Caco-2 (cell line): ENCODE measurements around the gene KRCC1. TPM values are rescaled to one million over a fixed set of nuclear protein-coding genes. Genes with fewer than 3 reads are reported as not detected.

Experiments used
- BruUV-seq: library from RNA; stranded (reverse); fragments of 400-500 nt; replicated peaks from 2 replicates; lab custom pipeline; 2021; lab: Mats Ljungman, UMichigan
- CTCF ChIA-PET: fragments of 300-600 bp; sonication (Branson Sonifier 250); formaldehyde crosslinking; loops from one replicate; lab custom pipeline; 2022; ENCODE audit warnings: antibody characterized with exemption; lab: Charles Lee
- POLR2A ChIA-PET: fragments of 300-600 bp; sonication (Branson Sonifier 250); formaldehyde crosslinking; loops from one replicate; lab custom pipeline; 2022; ENCODE audit warnings: antibody characterized with exemption; lab: Charles Lee
- DNase-seq, 2 experiments: peaks; one replicate each; pipeline versions ENCODE4 v3.0.0 to v3.0.0-alpha.2; 2020 to 2022
- H3K27me3 ChIP-seq: replicated peaks from 2 replicates; pipeline ENCODE4 v1.6.0; 2011; ENCODE audit warnings: low read length; ENCODE audit not compliant: control insufficient read depth, insufficient read depth
- H3K36me3 ChIP-seq: 2 replicates; pipeline ENCODE4 v1.5.1; 2011; ENCODE audit warnings: low read length; ENCODE audit not compliant: control insufficient read depth, insufficient read depth
- H3K4me1 ChIP-seq: fragments of 250-450 bp; sonication (Bioruptor Pico); 2 replicates; pipeline ENCODE4 v1.5.1; 2020; ENCODE audit warnings: mild to moderate bottlenecking
- H3K4me3 ChIP-seq: 2 replicates; pipeline ENCODE4 v1.5.1; 2011; ENCODE audit warnings: low read depth, mild to moderate bottlenecking, control low read depth, low read length
- H3K9me3 ChIP-seq: fragments of 250-450 bp; sonication (Bioruptor Pico); 2 replicates; pipeline ENCODE4 v1.5.1; 2020; ENCODE audit warnings: mild to moderate bottlenecking, moderate library complexity
- H3K27ac Mint-ChIP-seq: one replicate; pipeline ENCODE4 v1.8.0; 2022; ENCODE audit warnings: mixed read lengths; ENCODE audit not compliant: unreplicated experiment
- H3K27me3 Mint-ChIP-seq: one replicate; pipeline ENCODE4 v1.8.0; 2022; ENCODE audit warnings: mixed read lengths; ENCODE audit not compliant: insufficient read depth, unreplicated experiment
- H3K36me3 Mint-ChIP-seq: one replicate; pipeline ENCODE4 v1.8.0; 2022; ENCODE audit warnings: mild to moderate bottlenecking, mixed read lengths; ENCODE audit not compliant: insufficient read depth, unreplicated experiment
- H3K4me1 Mint-ChIP-seq: one replicate; pipeline ENCODE4 v1.8.0; 2022; ENCODE audit warnings: low read depth, mixed read lengths; ENCODE audit not compliant: unreplicated experiment
- H3K4me3 Mint-ChIP-seq: one replicate; pipeline ENCODE4 v1.8.0; 2022; ENCODE audit warnings: mild to moderate bottlenecking, moderate library complexity, mixed read lengths; ENCODE audit not compliant: unreplicated experiment
- H3K9me3 Mint-ChIP-seq: one replicate; pipeline ENCODE4 v1.8.0; 2022; ENCODE audit warnings: mixed read lengths; ENCODE audit not compliant: unreplicated experiment
- intact Hi-C: fragments of 100-400 bp; cut with micrococcal nuclease; formaldehyde crosslinking; loops from one replicate; pipeline ENCODE4 v1.10.0; 2022; ENCODE audit not compliant: unreplicated experiment
- total RNA-seq: library from RNA; stranded (reverse); gene quantifications from 2 replicates; pipeline ENCODE4 v1.2.3, GENCODE V29; 2022
- TF ChIP-seq, protein P1 (sequence below), 2 experiments: fragments of 200-600 bp in 1 of 2; IDR thresholded peaks; 1 replicate in 1 of 2; 2 replicates in 1 of 2; pipeline versions ENCODE4 v1.5.1 to v1.8.0; 2011 to 2022; ENCODE audit warnings: antibody characterized with exemption in 1 of 2, control low read depth in 1 of 2, inconsistent platforms in 1 of 2, low read depth in 1 of 2, low read length in 1 of 2, mild to moderate bottlenecking in 1 of 2, moderate library complexity in 1 of 2; ENCODE audit not compliant: insufficient read depth in 1 of 2, severe bottlenecking in 1 of 2, unreplicated experiment in 1 of 2

Gene KRCC1
- total RNA-seq, 1 experiment from 2014 or later: 7.6 TPM

DNA sequence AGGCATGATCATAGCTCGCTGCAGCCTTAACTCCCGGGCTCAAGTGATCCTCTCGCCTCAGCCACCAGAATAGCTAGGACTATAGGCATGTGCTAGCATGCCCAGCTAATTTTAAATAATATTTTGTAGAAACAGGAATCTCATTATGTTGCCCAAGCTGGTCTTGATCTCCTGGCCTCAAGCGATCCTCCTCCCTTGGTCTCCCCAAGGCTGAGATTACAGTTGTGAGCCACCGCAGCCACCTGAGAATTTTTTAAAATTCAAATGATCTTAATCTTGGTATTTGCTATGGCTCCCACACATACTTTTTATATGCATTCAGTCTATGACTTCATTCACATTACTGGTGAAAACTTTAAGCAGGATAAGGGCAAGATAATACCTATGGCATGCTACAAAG, 13.1 kb downstream of the KRCC1 start:
- BruUV-seq: no TSS peak
- ChIA-PET POLR2A (no interaction called here), CTCF (no interaction called here)
- Histone ChIP-seq H3K4me1 (peaks cover 15% of the 10 kb centered on the region), H3K27me3 (no peaks in the 10 kb centered on the region), H3K9me3 (no peaks in the 10 kb centered on the region), H3K36me3 (no peaks in the 10 kb centered on the region), H3K4me3 (no peak overlapping the region)
- intact Hi-C loops: no loop called here
- H3K27me3 Mint-ChIP-seq: no peaks in the 10 kb centered on the region
- no peak overlapping the region for H3K4me3 Mint-ChIP-seq
- DNase-seq: no peak
- no peaks in the 10 kb centered on the region for H3K36me3 Mint-ChIP-seq
- TF ChIP-seq, protein P1, sequence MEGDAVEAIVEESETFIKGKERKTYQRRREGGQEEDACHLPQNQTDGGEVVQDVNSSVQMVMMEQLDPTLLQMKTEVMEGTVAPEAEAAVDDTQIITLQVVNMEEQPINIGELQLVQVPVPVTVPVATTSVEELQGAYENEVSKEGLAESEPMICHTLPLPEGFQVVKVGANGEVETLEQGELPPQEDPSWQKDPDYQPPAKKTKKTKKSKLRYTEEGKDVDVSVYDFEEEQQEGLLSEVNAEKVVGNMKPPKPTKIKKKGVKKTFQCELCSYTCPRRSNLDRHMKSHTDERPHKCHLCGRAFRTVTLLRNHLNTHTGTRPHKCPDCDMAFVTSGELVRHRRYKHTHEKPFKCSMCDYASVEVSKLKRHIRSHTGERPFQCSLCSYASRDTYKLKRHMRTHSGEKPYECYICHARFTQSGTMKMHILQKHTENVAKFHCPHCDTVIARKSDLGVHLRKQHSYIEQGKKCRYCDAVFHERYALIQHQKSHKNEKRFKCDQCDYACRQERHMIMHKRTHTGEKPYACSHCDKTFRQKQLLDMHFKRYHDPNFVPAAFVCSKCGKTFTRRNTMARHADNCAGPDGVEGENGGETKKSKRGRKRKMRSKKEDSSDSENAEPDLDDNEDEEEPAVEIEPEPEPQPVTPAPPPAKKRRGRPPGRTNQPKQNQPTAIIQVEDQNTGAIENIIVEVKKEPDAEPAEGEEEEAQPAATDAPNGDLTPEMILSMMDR (IDR thresholded peaks at IDR 0.05; ENCODE audit: insufficient read depth in 1 of 2, low read depth in 1 of 2, low read length in 1 of 2, severe bottlenecking in 1 of 2, unreplicated experiment in 1 of 2): no peak
- H3K27ac Mint-ChIP-seq: no peak overlapping the region
- peaks cover 15% of the 10 kb centered on the region for H3K4me1 Mint-ChIP-seq
- no peaks in the 10 kb centered on the region for H3K9me3 Mint-ChIP-seq

- Histone ChIP-seq H3K9me3 (no peaks in the 10 kb centered on the region), H3K4me1 (peaks cover 15% of the 10 kb centered on the region), H3K36me3 (no peaks in the 10 kb centered on the region), H3K4me3 (no peak overlapping the region), H3K27me3 (no peaks in the 10 kb centered on the region)
- CTCF ChIA-PET: no interaction called here
- TF ChIP-seq, protein P1 (IDR thresholded peaks at IDR 0.05; ENCODE audit: insufficient read depth in 1 of 2, low read depth in 1 of 2, low read length in 1 of 2, severe bottlenecking in 1 of 2, unreplicated experiment in 1 of 2): no peak
- Mint-ChIP-seq H3K4me1 (peaks cover 15% of the 10 kb centered on the region), H3K27ac (peak overlapping the region; percentile 67), H3K27me3 (no peaks in the 10 kb centered on the region), H3K36me3 (no peaks in the 10 kb centered on the region), H3K4me3 (no peak overlapping the region), H3K9me3 (no peaks in the 10 kb centered on the region)
- intact Hi-C loops: no loop called here
- peak in 1 of 2 experiments; percentile 14 for DNase-seq
- POLR2A ChIA-PET: interaction anchor here (1.3 kb wide), 1 partner anchor 16 kb away, joined by 4 read pairs; no protein-coding TSS in a partner anchor
- BruUV-seq: no TSS peak
Measured at GRCh38 chr2:88038263-88039105, 17.1 kb downstream of the KRCC1 start.

GRCh38 chr2:88036606-88037005, 19.0 kb downstream of the KRCC1 start:
- ChIA-PET CTCF (no interaction called here), POLR2A (no interaction called here)
- no peak overlapping the region for H3K4me3 Mint-ChIP-seq
- H3K27ac Mint-ChIP-seq: no peak overlapping the region
- DNase-seq: no peak
- H3K36me3 ChIP-seq: no peaks in the 10 kb centered on the region
- intact Hi-C loops: no loop called here
- no peaks in the 10 kb centered on the region for H3K27me3 Mint-ChIP-seq
- H3K9me3 ChIP-seq: no peaks in the 10 kb centered on the region
- no peak overlapping the region for H3K4me3 ChIP-seq
- TF ChIP-seq, protein P1 (IDR thresholded peaks at IDR 0.05; ENCODE audit: insufficient read depth in 1 of 2, low read depth in 1 of 2, low read length in 1 of 2, severe bottlenecking in 1 of 2, unreplicated experiment in 1 of 2): no peak
- H3K36me3 Mint-ChIP-seq: no peaks in the 10 kb centered on the region
- H3K27me3 ChIP-seq: no peaks in the 10 kb centered on the region
- H3K9me3 Mint-ChIP-seq: no peaks in the 10 kb centered on the region
- BruUV-seq: no TSS peak
- H3K4me1 Mint-ChIP-seq: peaks cover 15% of the 10 kb centered on the region
- H3K4me1 ChIP-seq: peaks cover 15% of the 10 kb centered on the region
